NOMO-1 treated with DMSO at 0.1 percent for 48 hours (cell line): ENCODE results near the gene SMPD3.

Experiments
- DNase-seq: peaks from one replicate; lab custom pipeline; 2025; ENCODE audit not compliant: unreplicated experiment; lab: John Stamatoyannopoulos, UW

SMPD3 gene

GRCh38 chr16:68343137-68343536 lies 105.2 kb downstream of the SMPD3 start:
- DNase-seq = no peak

DNA sequence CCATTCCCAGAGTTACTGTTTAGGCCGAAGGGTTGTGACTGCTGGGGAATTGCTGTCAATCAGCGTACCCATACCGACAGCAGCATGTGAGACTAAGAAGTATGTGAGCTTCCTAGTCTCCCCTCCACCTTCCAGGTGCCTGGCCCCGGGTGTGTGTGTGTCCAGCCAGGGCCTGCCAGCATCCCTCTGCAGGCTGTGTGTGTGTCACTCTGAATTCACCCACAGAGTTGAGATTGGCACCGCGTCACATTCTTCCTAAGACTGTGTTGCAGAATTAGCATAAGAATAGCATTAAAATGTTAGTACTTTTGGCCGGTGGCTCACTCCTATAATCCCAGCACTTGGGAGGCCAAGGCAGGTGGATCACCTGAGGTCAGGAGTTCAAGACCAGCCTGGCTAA lies 105.7 kb downstream of the SMPD3 start:
- DNase-seq = no peak

DNA sequence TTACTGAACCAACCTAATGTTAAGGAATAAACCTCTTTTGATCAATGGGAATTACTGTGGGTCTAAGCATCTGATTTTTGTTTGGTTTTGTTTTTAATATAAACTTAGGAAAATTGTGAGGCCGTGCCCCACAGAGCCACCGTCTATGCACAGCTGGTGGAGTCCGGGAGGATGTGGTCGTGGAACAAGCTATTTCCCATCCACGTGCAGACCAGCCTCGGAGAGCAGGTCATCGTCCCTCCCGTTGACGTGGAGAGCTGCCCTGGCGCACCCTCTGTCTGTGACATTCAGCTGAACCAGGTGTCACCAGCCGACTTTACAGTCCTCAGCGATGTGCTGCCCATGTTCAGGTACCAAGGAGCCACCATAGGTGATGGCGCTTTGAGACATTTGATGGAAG lies 109.1 kb downstream of the SMPD3 start:
- DNase-seq = no peak

GRCh38 chr16:68338326-68339119 lies 109.8 kb downstream of the SMPD3 start:
- no peak for DNase-seq

DNA sequence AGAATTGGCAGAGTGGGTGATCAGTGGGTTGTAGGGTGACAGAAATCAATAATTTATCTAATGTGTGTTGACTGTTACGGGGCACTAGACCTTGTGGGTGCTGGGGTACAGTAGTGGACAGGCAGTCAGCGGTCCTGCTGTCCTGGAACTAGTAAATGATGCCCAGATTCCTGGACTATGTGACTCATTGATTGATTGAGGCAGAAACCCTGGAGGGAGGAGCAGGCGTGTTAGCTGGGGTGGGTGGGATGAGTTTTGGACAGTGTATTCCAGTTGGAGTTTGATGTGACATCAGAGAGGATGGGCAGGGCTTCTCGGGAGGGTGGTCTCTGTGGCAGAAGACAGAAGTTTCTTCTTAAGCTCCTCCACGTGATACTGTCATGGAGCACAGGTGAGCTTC lies 113.1 kb downstream of the SMPD3 start:
- no peak for DNase-seq

- DNase-seq = peak; percentile 88
These were observed 115.7 kb downstream of the SMPD3 start for GRCh38 chr16:68332411-68333121.

DNA sequence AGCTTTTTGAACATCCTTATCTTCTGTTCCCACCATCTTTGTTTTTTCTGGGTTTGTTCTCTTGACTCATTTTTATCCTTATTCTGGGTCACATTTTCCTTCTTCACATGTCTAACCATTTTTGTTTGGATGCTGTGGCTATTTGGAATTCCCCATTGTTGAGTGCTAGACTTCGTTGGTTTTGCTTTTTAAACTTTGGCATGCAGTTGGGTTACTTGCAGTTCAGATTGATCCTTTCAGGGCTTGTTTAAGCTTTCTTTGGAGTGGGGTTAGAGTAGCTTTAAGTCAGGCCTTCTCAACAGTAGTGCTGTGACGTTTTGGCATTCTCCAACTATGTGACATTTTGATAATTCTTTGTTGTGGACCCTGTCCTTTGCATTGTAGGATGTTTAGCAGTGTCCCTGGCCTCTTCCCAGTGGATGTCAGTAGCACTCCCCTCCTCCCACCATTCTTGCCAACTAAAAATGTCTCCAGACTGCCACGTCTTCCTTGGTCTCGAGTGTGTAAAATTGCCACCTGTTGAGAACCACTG lies 116.4 kb downstream of the SMPD3 start:
- DNase-seq = no peak

GRCh38 chr16:68328860-68329390 lies 119.4 kb downstream of the SMPD3 start:
- DNase-seq = no peak

DNA sequence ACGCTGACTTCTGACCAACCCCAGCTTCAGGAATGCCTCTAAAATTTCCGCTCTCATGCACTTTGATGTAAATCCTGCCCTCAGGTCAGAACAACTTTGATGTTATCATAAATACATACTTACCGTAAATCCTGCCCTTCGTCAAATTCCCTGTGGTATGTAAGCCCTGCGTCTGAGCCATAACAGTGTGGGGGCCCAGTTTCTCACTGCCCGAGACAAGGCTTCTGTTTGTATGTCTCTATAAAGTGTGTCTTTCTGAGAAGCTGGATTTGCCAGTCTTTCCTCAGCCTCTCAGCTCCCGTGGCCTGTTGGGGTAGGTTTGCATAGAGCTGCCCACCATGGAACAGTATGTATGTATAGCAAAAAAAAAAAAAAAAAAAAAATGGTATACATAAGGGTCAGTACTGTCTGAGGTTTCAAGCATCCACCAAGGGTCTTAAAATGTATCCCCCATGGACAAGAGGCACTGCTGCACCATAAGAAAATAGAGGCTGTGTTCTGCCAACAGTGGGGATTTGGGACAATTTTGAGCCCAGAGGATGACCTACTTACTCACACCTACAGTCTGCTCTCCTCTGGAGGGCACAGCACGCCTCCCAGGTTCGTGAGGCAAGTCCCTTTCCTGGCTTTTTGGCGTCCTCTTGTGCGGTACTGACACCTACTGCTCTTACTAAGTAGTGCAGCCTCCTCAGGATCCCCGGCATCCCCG lies 120.0 kb downstream of the SMPD3 start:
- peak; percentile 76 for DNase-seq

GRCh38 chr16:68324780-68325357 lies 123.4 kb downstream of the SMPD3 start:
- DNase-seq = no peak

DNA sequence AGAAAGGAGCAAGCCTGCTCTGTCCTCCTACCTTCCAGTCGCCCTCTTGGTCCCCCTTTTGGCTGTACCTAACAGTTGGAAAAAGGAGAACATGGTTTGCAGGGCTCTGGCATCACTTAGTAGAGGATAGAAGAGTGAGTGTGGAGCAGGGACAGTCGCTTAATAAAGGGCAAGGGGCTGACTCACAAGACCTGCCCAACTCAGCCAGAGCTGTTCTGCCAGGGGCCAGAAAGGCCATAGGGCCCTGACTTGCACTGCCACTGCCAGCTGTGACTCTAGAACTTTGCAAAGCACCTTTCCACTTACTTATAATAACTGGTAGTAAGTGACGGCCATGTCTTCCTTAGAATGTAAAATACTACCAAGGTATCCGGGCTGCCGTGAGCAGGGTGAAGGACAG lies 124.0 kb downstream of the SMPD3 start:
- no peak for DNase-seq

GRCh38 chr16:68319185-68319908 lies 129.0 kb downstream of the SMPD3 start:
- DNase-seq = no peak

DNA sequence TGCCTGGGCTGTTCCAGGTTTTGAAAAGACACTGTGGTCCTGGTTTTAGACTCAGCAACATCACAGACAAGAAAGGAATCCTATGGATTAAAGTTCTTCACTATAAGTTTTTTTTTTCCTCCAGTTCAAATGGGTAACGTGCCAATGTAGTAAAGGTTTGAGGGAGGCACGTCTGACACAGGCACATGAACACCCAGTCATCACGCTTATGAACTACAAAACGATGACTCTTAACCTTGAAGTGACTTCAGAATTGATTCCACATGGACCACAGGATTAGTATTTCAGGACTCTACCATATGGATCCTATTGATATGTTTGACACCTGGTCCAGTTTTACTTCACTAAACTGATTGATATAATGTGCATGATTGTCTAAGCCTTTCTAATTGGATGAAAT lies 135.2 kb downstream of the SMPD3 start:
- DNase-seq = no peak

DNA sequence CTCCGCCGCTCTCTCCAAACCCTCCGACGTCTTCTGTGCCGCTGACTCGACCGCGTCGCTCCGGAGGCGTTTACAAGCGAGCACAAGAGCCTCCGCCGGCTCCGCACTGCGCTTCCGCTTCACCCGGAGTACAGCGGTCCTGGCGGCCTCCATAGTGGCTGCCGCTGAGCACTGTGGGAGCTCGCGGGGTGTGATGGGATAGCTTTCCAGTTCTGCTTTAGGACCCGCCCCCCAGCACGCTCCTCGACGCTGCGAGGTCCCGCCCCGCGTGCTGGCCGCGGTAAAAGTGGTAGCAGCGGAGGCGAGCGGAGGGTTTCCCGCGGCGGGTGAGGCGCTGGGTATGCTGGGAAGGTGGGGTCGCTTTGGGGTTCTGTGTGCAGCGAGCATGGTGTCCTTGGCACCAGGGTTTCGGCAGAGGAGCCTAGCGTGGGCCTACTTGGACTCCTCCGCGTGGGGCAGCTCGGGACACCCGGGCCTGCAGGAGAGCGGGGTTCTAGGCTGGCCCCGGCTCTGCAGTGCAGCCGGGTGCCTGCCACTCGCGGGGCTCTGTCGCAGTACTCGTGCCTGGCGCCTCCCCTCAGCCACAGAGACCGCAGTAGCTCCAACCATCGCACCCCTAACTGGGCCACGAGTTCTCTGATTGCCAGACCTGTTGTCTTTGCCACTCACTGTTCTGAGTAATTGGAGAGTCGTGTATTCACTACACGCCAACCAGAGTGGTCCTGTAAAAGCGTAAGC lies 137.4 kb downstream of the SMPD3 start, which contains the start of the genes PRMT7 and SLC7A6OS:
TSS of gene PRMT7 (plus strand) at position 246 of the 738 bp plus-strand sequence. CDS start 4,961 bp downstream, outside the sequence.
TSS of gene SLC7A6OS (minus strand) at position 173 of the 738 bp plus-strand sequence. CDS start at position 153, 20 bp downstream.
- DNase-seq = peak; percentile 96

DNA sequence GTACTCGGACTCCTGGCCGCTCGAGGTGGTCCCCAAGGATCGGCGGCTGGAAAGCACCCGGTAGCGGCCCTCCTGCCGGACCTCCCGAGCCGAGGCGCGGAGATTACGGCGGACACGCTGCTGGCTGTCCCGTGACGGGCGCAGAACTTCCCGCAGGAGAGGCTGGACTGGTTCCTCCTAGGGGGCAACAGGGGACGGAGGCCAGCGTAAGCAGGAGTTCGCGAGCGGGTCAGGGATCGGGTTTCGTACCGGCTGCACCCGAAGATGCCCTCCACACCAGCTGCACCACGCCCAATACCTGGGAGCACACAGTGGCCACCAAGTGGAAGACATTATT lies 137.9 kb downstream of the SMPD3 start:
- no peak for DNase-seq

DNA sequence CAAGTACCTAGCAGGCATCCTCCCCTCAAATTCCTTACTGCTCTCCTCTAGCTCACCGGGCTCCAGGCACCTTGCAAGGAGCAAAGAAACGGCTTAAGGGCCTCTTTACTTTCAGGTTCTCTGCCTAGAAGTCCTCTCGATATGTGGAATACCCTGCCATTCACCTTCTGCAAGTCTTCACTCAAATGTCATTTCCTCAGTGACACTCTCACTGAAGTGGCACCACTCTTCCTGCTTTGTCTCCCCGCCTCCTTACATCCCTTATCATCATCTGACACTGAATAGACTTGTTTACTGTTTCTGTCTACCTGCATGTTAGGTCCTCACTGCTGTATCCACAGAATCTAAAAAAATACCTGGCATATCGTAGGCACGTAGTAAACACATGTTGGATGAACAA lies 138.5 kb downstream of the SMPD3 start:
- peak; percentile 10 for DNase-seq
